ENCODE measurements around the gene CDC42BPB. TPM values are rescaled to one million over a fixed set of nuclear protein-coding genes. Genes with fewer than 3 reads are reported as not detected.

The CDC42BPB gene
- total RNA-seq, 6 donors from 2014 or later = 108 to 268 (median 124) TPM

DNA sequence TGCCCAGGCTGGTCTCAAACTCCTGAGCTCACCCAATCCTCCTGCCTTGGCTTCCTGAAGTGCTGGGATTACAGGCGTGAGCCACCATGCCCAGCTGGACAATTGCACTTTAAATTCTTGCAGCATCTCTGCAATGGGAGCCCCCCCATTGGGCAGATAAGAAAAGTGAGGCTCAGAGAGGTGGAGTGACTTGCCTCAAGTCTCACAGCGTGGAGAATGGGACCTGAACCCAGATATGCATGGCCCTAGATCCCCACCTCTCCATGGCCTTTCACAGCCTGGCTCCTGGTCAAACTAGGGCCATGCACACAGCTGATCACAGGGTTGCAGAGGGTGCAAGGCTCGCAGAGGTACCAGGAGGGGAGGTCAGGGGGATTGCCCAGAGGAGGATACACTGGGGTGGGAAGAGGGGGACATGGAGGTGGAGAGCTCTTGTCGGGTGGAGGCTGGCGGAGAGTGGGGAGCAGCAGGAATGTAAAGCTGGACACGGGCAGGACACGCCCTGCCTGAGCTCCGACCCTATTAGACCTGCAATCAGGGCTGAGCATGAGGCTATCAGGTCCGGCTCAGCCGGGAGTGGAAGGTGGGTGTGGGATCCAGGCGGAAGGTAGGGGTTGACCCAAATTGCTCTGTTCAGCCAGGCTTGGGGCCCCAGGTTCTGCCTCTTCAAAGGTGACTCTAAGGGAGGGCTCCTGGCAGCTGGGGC, 44.1 kb upstream of the CDC42BPB start:
- DNase-seq (no peak), ATAC-seq (ENCODE audit: low FRiP score in 2 of 2) (no peak)
- Histone ChIP-seq H3K9me3 (no peaks in the 10 kb centered on the region), H3K4me1 (peaks cover 26 to 38% (median 28%) of the 10 kb centered on the region in 4 donors), H3K27me3 (peaks cover 0 to 34% (median 20%) of the 10 kb centered on the region in 4 donors), H3K36me3 (no peaks in the 10 kb centered on the region), H3K27ac (no peak overlapping the region), H3K4me3 (no peak overlapping the region)
- WGBS, 2 donors = 84 to 91% methylated on average over 11 of the region's 11 CpGs
- TF ChIP-seq POLR2A (IDR thresholded peaks at IDR 0.05) (no peak), POLR2AphosphoS5 (IDR thresholded peaks at IDR 0.05) (no peak)

DNA sequence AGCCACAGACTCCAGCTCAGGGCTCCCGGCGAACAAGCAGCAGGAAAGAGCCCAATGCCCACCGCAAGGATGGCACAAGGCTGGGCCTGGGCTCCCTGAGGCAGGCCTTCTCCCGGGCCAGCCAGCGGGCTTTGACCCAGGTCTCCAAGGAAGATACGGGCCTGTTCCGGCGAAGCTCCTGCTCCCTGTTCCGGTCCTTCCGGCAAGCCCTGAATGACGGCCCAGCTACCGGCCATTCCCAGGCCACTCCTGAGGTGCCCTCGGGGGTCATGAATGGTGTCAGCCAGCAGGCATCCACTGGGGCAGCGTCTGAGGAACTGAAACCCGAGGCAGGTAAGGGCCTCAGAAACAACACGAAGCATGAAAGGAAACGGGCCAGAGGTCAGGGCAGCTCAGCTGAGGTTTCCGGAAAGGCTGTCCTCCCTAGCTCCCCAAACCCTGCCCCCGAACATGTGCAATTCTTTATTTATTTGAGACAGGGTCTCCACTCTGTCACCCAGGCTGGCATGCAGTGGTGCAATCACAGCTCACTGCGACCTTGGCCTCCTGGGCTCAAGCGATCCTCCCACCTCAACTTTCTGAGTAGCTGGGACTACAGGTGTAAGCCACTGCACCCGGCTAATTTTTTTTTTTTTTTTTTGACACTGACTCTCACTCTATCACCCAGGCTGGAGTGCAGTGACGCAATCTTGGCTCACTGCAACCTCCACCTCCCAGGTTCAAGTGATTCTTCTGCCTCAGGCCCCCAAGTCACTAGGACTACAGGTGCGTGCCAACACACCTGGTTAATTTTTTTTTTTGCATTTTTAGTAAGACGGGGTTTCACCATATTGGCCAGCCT, 43.2 kb upstream of the CDC42BPB start:
- peak; percentile 47 to 72 for DNase-seq

DNA sequence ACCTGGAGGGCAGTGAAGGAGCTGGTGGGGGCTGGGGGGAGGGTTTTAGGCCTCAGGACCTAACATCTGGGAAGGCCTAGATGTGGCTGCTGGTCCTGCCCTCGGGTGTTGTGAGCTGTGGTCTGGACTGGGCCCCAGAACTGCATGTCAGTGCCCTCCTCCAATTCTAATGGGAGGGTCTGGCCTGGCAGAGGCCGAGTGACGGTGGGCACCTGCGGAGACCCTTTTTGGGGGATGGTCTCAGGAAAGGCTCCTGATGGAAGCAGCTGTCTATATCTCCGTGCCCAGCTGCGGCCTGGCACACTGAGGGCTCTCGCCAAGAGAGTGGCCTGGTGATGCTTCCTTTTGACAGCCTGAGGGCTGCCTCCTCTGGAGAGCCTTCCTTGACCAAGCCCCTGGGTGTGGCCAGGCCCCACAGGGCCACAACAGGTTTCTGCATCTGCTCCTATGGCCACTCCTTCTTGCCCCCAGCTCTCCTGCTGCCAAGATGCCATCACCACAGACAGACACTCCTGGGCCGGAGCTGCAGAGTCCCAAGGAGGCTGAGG, 42.5 kb upstream of the CDC42BPB start:
- DNase-seq (peak in 1 of 2 donors; percentile 44), ATAC-seq (ENCODE audit: low FRiP score in 2 of 2) (no peak)
- 29 to 85% methylated on average over 1 to 8 of the region's 8 CpGs for WGBS, 2 donors
- no peaks in the 10 kb centered on the region for H3K9me3 ChIP-seq
- H3K4me3 ChIP-seq = no peak overlapping the region
- H3K36me3 ChIP-seq = no peaks in the 10 kb centered on the region
- no peak overlapping the region for H3K27ac ChIP-seq
- H3K4me1 ChIP-seq = peaks cover 21 to 34% (median 26%) of the 10 kb centered on the region in 4 donors
- TF ChIP-seq POLR2AphosphoS5 (IDR thresholded peaks at IDR 0.05) = no peak
- TF ChIP-seq POLR2A (IDR thresholded peaks at IDR 0.05) = no peak
- no peak for TF ChIP-seq EP300 (IDR thresholded peaks at IDR 0.05)
- TF ChIP-seq, protein P1, sequence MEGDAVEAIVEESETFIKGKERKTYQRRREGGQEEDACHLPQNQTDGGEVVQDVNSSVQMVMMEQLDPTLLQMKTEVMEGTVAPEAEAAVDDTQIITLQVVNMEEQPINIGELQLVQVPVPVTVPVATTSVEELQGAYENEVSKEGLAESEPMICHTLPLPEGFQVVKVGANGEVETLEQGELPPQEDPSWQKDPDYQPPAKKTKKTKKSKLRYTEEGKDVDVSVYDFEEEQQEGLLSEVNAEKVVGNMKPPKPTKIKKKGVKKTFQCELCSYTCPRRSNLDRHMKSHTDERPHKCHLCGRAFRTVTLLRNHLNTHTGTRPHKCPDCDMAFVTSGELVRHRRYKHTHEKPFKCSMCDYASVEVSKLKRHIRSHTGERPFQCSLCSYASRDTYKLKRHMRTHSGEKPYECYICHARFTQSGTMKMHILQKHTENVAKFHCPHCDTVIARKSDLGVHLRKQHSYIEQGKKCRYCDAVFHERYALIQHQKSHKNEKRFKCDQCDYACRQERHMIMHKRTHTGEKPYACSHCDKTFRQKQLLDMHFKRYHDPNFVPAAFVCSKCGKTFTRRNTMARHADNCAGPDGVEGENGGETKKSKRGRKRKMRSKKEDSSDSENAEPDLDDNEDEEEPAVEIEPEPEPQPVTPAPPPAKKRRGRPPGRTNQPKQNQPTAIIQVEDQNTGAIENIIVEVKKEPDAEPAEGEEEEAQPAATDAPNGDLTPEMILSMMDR (IDR thresholded peaks at IDR 0.05) = no peak
- H3K27me3 ChIP-seq = peaks cover 0 to 33% (median 19%) of the 10 kb centered on the region in 4 donors

More for the DNA sequence above, 43.2 kb upstream of the CDC42BPB start:
- Histone ChIP-seq H3K4me3 (no peak overlapping the region), H3K9me3 (no peaks in the 10 kb centered on the region), H3K27me3 (peaks cover 0 to 34% (median 20%) of the 10 kb centered on the region in 4 donors), H3K4me1 (peaks cover 26 to 37% (median 28%) of the 10 kb centered on the region in 4 donors), H3K27ac (no peak overlapping the region), H3K36me3 (no peaks in the 10 kb centered on the region)
- ATAC-seq (ENCODE audit: low FRiP score in 2 of 2) = no peak
- 66 to 82% methylated on average over 12 to 24 of the region's 25 CpGs for WGBS, 2 donors
- TF ChIP-seq, protein P1 (IDR thresholded peaks at IDR 0.05) = no peak
- no peak for TF ChIP-seq POLR2AphosphoS5 (IDR thresholded peaks at IDR 0.05)
- TF ChIP-seq POLR2A (IDR thresholded peaks at IDR 0.05) = no peak
- no peak for TF ChIP-seq EP300 (IDR thresholded peaks at IDR 0.05)

DNA sequence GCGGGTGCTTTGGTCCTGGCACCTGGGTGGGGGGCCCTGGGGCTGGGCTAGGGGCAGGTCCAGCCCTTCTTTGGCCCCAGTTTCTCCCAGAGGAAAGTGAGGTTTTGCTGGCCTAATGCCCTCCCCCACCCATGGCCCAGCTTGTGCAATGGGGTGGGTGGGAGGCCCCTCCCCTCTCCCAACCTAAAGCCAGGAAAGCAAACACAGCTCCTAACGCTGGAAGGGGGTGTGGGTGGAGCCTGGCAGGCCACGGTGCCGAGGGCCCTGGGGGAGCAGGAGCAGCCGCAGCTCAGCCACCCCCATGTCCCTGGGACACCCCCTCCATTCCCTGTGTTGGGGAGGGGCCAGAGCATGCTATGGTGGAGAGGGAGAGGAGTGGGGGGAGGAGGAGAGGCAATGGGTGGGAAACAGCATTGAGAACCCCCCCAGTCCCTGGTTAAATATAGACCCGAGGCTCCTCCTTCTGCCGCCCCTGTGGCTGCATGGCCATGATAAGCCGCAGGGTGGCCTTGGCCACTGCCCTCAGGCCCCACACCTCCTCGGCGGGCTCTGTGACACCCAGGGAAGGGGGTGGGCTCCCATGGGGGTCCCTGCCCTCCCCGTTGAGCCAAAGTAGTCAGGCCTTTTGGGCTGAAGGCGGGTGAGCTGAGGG, 41.9 kb upstream of the CDC42BPB start:
- Histone ChIP-seq H3K9me3 (no peaks in the 10 kb centered on the region), H3K27me3 (peaks cover 0 to 27% (median 15%) of the 10 kb centered on the region in 4 donors), H3K27ac (no peak overlapping the region), H3K4me1 (peaks cover 19 to 34% (median 26%) of the 10 kb centered on the region in 4 donors), H3K36me3 (no peaks in the 10 kb centered on the region), H3K4me3 (no peak overlapping the region)
- ATAC-seq (ENCODE audit: low FRiP score in 2 of 2) (no peak), DNase-seq (peak in 1 of 2 donors; percentile 59)
- TF ChIP-seq EP300 (IDR thresholded peaks at IDR 0.05) = no peak
- no peak for TF ChIP-seq POLR2A (IDR thresholded peaks at IDR 0.05)
- TF ChIP-seq POLR2AphosphoS5 (IDR thresholded peaks at IDR 0.05) = no peak
- TF ChIP-seq, protein P1 (IDR thresholded peaks at IDR 0.05) = no peak
- 28 to 54% methylated on average over 4 to 12 of the region's 12 CpGs for WGBS, 2 donors

All from upper lobe of left lung (tissue), 6 donors.